Retinal pigment epithelial cell (primary cell): ENCODE measurements around the gene COA6.
"Not testable (repeated sequence)": the region's sequence is repeated elsewhere in the genome, so short reads cannot be mapped to it uniquely, and the experiment has no call there.

Source experiments
- DNase-seq: peaks from one replicate; pipeline ENCODE4 v3.0.0-alpha.2; 2010; ENCODE audit warnings: low read depth
- H3K4me3 ChIP-seq: 2 replicates; pipeline ENCODE4 v1.5.1; 2011; ENCODE audit warnings: mild to moderate bottlenecking, low read length, control low read depth, moderate library complexity
- CTCF ChIP-seq: conservative IDR thresholded peaks from 2 replicates; pipeline ENCODE4 v1.5.1; 2011; ENCODE audit warnings: low read depth, low read length, control low read depth, inconsistent platforms

COA6 gene

GRCh38 chr1:234369784-234370183 is 3.5 kb upstream of the COA6 start:
- no peak for TF ChIP-seq CTCF
- no peak overlapping the region for H3K4me3 ChIP-seq
- no peak for DNase-seq

- no peak for DNase-seq
- no peak overlapping the region for H3K4me3 ChIP-seq
- TF ChIP-seq CTCF = no peak
Observed at GRCh38 chr1:234371414-234371813, 1.8 kb upstream of the COA6 start.

- peak overlapping the region; percentile 95 for H3K4me3 ChIP-seq
- DNase-seq = no peak
- no peak for TF ChIP-seq CTCF
Observed at GRCh38 chr1:234372011-234372757, 1.1 kb upstream of the COA6 start.

GRCh38 chr1:234373959-234374254 is 651 bp downstream of the COA6 start:
- TF ChIP-seq CTCF = no peak
- H3K4me3 ChIP-seq = peak overlapping the region; percentile 95
- peak; percentile 11 for DNase-seq

GRCh38 chr1:234375672-234376071 is 2.4 kb downstream of the COA6 start:
- DNase-seq = no peak
- no peak overlapping the region for H3K4me3 ChIP-seq
- no peak for TF ChIP-seq CTCF

- not testable (repeated sequence) for H3K4me3 ChIP-seq, DNase-seq
Observed at GRCh38 chr1:234379591-234380109, 6.4 kb downstream of the COA6 start.

- no peak for DNase-seq
- TF ChIP-seq CTCF = no peak
- H3K4me3 ChIP-seq = no peak overlapping the region
Observed at GRCh38 chr1:234381699-234382555, 8.7 kb downstream of the COA6 start.
